Heart right ventricle (tissue), 16 donors: Measurements from ENCODE around the gene RUBCNL. TPM values are rescaled to one million over a fixed set of nuclear protein-coding genes. Genes with fewer than 3 reads are reported as not detected.

Experiments used
- ATAC-seq, 8 donors: fragments of 200-7000 bp; cut with Tn5 transposase; one replicate each; pipeline ENCODE4 v1.9.1; 2020; ENCODE audit warnings: mild to moderate bottlenecking in 8 of 8, moderate library complexity in 8 of 8, moderate number of reproducible peaks in 1 of 8
- DNase-seq, 2 donors: peaks; one replicate each; pipeline ENCODE4 v3.0.0-alpha.2; 2020
- H3K27ac ChIP-seq, 10 donors: fragments of 200-600 bp; sonication (generic) in 2 of 10; one replicate each; pipeline versions ENCODE4 v1.5.0 to v1.8.0; 2020 to 2022; ENCODE audit warnings: mild to moderate bottlenecking in 3 of 10
- H3K27me3 ChIP-seq, 7 donors: fragments of 200-600 bp; one replicate each; pipeline ENCODE4 v1.8.0; 2021 to 2022; ENCODE audit warnings: mild to moderate bottlenecking in 2 of 7
- H3K36me3 ChIP-seq, 9 donors: fragments of 200-600 bp; sonication (generic) in 1 of 9; one replicate each; pipeline versions ENCODE4 v1.5.0 to v1.8.0; 2020 to 2022; ENCODE audit warnings: mild to moderate bottlenecking in 2 of 9
- H3K4me1 ChIP-seq, 9 donors: fragments of 200-600 bp; sonication (generic) in 1 of 9; one replicate each; pipeline versions ENCODE4 v1.5.0 to v1.8.0; 2020 to 2022; ENCODE audit warnings: mild to moderate bottlenecking in 4 of 9
- H3K4me3 ChIP-seq, 10 donors: fragments of 200-600 bp; sonication (generic) in 2 of 10; one replicate each; pipeline versions ENCODE4 v1.5.0 to v1.8.0; 2020 to 2022; ENCODE audit warnings: mild to moderate bottlenecking in 7 of 10, moderate library complexity in 2 of 10
- H3K9me3 ChIP-seq, 11 donors: fragments of 200-600 bp in 10 of 11; sonication (generic) in 2 of 11; one replicate each; pipeline versions ENCODE4 v1.5.0 to v1.8.0; 2013 to 2022; ENCODE audit warnings: mild to moderate bottlenecking in 2 of 11, control low read depth in 1 of 11, moderate library complexity in 1 of 11
- CTCF ChIP-seq, 9 donors: fragments of 200-600 bp; sonication (generic) in 2 of 9; IDR thresholded peaks; one replicate each; pipeline versions ENCODE4 v1.5.0 to v1.8.0; 2021 to 2022; ENCODE audit warnings: antibody characterized with exemption in 9 of 9, mild to moderate bottlenecking in 5 of 9, moderate library complexity in 1 of 9
- WGBS, 2 donors: extraction: QIAGEN DNeasy Blood & Tissue Kit; methylation state at CpG; one replicate each; pipeline ENCODE4 v1.1.7; 2013; ENCODE audit warnings: inconsistent platforms in 1 of 2; 5-methylcytosine and 5-hydroxymethylcytosine counted together
- intact Hi-C, 10 donors: fragments of 100-400 bp; cut with DNase I; formaldehyde crosslinking; loops; one replicate each; pipeline versions ENCODE4 v1.11.1 to v1.14.2; 2022
- polyA plus RNA-seq, 2 donors: library from polyadenylated mRNA; stranded (reverse); fragments of 200-250 nt; gene quantifications; one replicate each; pipeline ENCODE4 v1.2.3, GENCODE V29; 2013
- total RNA-seq, 10 donors: library from RNA; stranded (reverse); fragmentation: NEBNext Ultra II Directional in 3 of 10; extraction: Animal tissue kit (Norgen Biotek cat#: 25700) in 3 of 10; gene quantifications; one replicate each; pipeline versions ENCODE4 v1.2.1 to v1.2.4, GENCODE V29; 2021 to 2023
- donor health status: Arrhythmogenic right ventricular cardiomyopathy.
- donor health status: ischemic (EF 13 %, LVEDD 7.1; RV severe dilation, severe dysfunction).
- donor health status: healthy with polysubstance abuse.
- donor health status: DM: no; HTN: yes; CAD: no.
- donor health status: DM: no; HTN: no; CAD: no.
- donor health status: ischemic (EF 25% LVEDD 6.9; RV normal size, moderate dysfunction).
- donor health status: ischemic (EF 25% LVEDD 5.7; RV mildly dilated, moderate dysfunction).
- donor health status: healthy.
- donor health status: DM: yes; HTN: yes; CAD: no.
- donor health status: Ischemic cardiomyopathy.
- donor health status: ischemic (EF 35%, LVEDD 5.7; RV mildly dilated, moderate dysfunction).
- donor health status: nonischemic (EF 11% LVEDD 7.7; RV severe dilation, severe dysfunction).
- donor health status: DM: yes; HTN: yes; CAD: no.
- donor health status: PGD.
- donor health status: ischemic (EF 29% LVEDD 5.4; RV normal size, mild dysfunction).
- donor health status: nonischemic (EF 23%, LVEDD 6.1; RV moderate dilation, normal function).

RUBCNL gene
- total and polyA plus RNA-seq, 12 donors, result 0.17 to 2.8 (median 0.59) TPM

GRCh38 chr13:46403851-46404732 lies 17.0 kb upstream of the RUBCNL start:
- intact Hi-C loops, result no loop called here
- Histone ChIP-seq H3K9me3 (no peaks in the 10 kb centered on the region), H3K27ac (peak overlapping the region in 2 of 10 donors; percentile 34 to 89), H3K36me3 (no peaks in the 10 kb centered on the region), H3K27me3 (peaks cover 0 to 6% (median 0%) of the 10 kb centered on the region in 7 donors), H3K4me1 (peaks cover 0 to 48% (median 0%) of the 10 kb centered on the region in 9 donors), H3K4me3 (no peak overlapping the region)
- TF ChIP-seq CTCF (IDR thresholded peaks at IDR 0.05), result no peak
- no peak for DNase-seq
- ATAC-seq, result peak in 6 of 8 donors; percentile 28 to 75 (median 70)
- WGBS, 2 donors, result 82 to 85% methylated on average over 8 of the region's 8 CpGs

GRCh38 chr13:46402178-46402577 lies 15.1 kb upstream of the RUBCNL start:
- no peak for TF ChIP-seq CTCF (IDR thresholded peaks at IDR 0.05)
- WGBS, 2 donors, result 31 to 33% methylated on average over 2 of the region's 2 CpGs
- DNase-seq (no peak), ATAC-seq (no peak)
- Histone ChIP-seq H3K27ac (no peak overlapping the region), H3K9me3 (no peaks in the 10 kb centered on the region), H3K4me1 (peaks cover 0 to 48% (median 0%) of the 10 kb centered on the region in 9 donors), H3K36me3 (no peaks in the 10 kb centered on the region), H3K27me3 (peaks cover 0 to 6% (median 0%) of the 10 kb centered on the region in 7 donors), H3K4me3 (no peak overlapping the region)
- intact Hi-C loops, result no loop called here

- Histone ChIP-seq H3K27ac (peak overlapping the region in 1 of 10 donors; percentile 62), H3K4me1 (peaks cover 0 to 48% (median 0%) of the 10 kb centered on the region in 9 donors), H3K9me3 (no peaks in the 10 kb centered on the region), H3K36me3 (no peaks in the 10 kb centered on the region), H3K4me3 (no peak overlapping the region), H3K27me3 (peaks cover 0 to 6% (median 0%) of the 10 kb centered on the region in 7 donors)
- TF ChIP-seq CTCF (IDR thresholded peaks at IDR 0.05), result no peak
- no peak for ATAC-seq
- intact Hi-C loops, result no loop called here
- no peak for DNase-seq
- 41 to 52% methylated on average over 1 of the region's 1 CpG for WGBS, 2 donors
These were observed 14.4 kb upstream of the RUBCNL start for GRCh38 chr13:46401432-46401831.

GRCh38 chr13:46396341-46396740 lies 9.3 kb upstream of the RUBCNL start:
- Histone ChIP-seq H3K9me3 (no peaks in the 10 kb centered on the region), H3K4me1 (peaks cover 0 to 14% (median 0%) of the 10 kb centered on the region in 9 donors), H3K36me3 (no peaks in the 10 kb centered on the region), H3K27me3 (peaks cover 0 to 23% (median 0%) of the 10 kb centered on the region in 7 donors), H3K4me3 (no peak overlapping the region), H3K27ac (no peak overlapping the region)
- intact Hi-C loops, result no loop called here
- ATAC-seq, result no peak
- no peak for DNase-seq
- no peak for TF ChIP-seq CTCF (IDR thresholded peaks at IDR 0.05)
